Neural cell (in vitro differentiated cells): ENCODE results near the gene ERAL1. TPM values are rescaled to one million over a fixed set of nuclear protein-coding genes. Genes with fewer than 3 reads are reported as not detected.

Experiments used
- H2AFZ ChIP-seq: fragments of 200-600, 300-800 bp; sonication (generic), shearing (Covaris generic); 2 replicates; pipeline ENCODE4 v1.6.0; 2014; ENCODE audit warnings: low read depth, mild to moderate bottlenecking, antibody characterized with exemption, low read length, moderate library complexity
- H3F3A ChIP-seq: fragments of 200-600 bp; shearing (Covaris generic); 2 replicates; pipeline ENCODE4 v1.6.1; 2016; ENCODE audit warnings: mild to moderate bottlenecking, moderate library complexity, mixed read lengths, antibody characterized with exemption, low read length; ENCODE audit not compliant: insufficient read depth, poor library complexity, severe bottlenecking
- H3K27ac ChIP-seq: fragments of 200-600, 300-800 bp; sonication (generic), shearing (Covaris generic); 2 replicates; pipeline ENCODE4 v1.5.1; 2014; ENCODE audit warnings: mild to moderate bottlenecking, low read length, moderate library complexity
- H3K27me3 ChIP-seq: fragments of 300-800, 200-600 bp; sonication (generic), shearing (Covaris generic); 2 replicates; pipeline ENCODE4 v1.6.0; 2014; ENCODE audit warnings: mild to moderate bottlenecking, low read depth, low read length, moderate library complexity; ENCODE audit not compliant: insufficient read depth
- H3K36me3 ChIP-seq: fragments of 300-800, 200-600 bp; sonication (generic), shearing (Covaris generic); 2 replicates; pipeline ENCODE4 v1.5.1; 2014; ENCODE audit warnings: mild to moderate bottlenecking, antibody characterized with exemption, low read length, moderate library complexity; ENCODE audit not compliant: insufficient read depth
- H3K4me2 ChIP-seq: fragments of 300-800, 200-600 bp; sonication (generic), shearing (Covaris generic); 2 replicates; pipeline ENCODE4 v1.6.0; 2014; ENCODE audit warnings: mild to moderate bottlenecking, low read length
- H3K4me3 ChIP-seq: fragments of 300-800, 200-600 bp; sonication (generic), shearing (Covaris generic); 2 replicates; pipeline ENCODE4 v1.5.1; 2014; ENCODE audit warnings: mild to moderate bottlenecking, low read length, moderate library complexity
- H3K79me2 ChIP-seq: fragments of 200-600 bp; shearing (Covaris generic); replicated peaks from 2 replicates; pipeline ENCODE4 v1.6.0; 2014; ENCODE audit warnings: mild to moderate bottlenecking, low read length, moderate library complexity; ENCODE audit not compliant: insufficient read depth
- H3K9ac ChIP-seq: fragments of 300-800, 200-600 bp; sonication (generic), shearing (Covaris generic); 2 replicates; pipeline ENCODE4 v1.6.1; 2016; ENCODE audit warnings: mild to moderate bottlenecking, low read length, mixed read lengths
- H3K9me2 ChIP-seq: fragments of 200-600 bp; shearing (Covaris generic); 2 replicates; pipeline ENCODE4 v1.6.1; 2016; ENCODE audit warnings: mild to moderate bottlenecking, low read length, mixed read lengths; ENCODE audit not compliant: insufficient read depth
- H3K9me3 ChIP-seq: fragments of 200-600, 300-800 bp; sonication (generic), shearing (Covaris generic); 2 replicates; pipeline ENCODE4 v1.6.1; 2016; ENCODE audit warnings: mild to moderate bottlenecking, mixed run types, low read length, moderate library complexity, mixed read lengths
- H4K20me1 ChIP-seq: fragments of 200-600 bp; shearing (Covaris generic); 2 replicates; pipeline ENCODE4 v1.6.1; 2016; ENCODE audit warnings: mild to moderate bottlenecking, mixed run types; ENCODE audit not compliant: insufficient read depth
- CTCF ChIP-seq: fragments of 450-650 bp; IDR thresholded peaks from 2 replicates; pipeline ENCODE4 v1.5.1; 2014; ENCODE audit warnings: antibody characterized with exemption, mild to moderate bottlenecking, moderate library complexity; ENCODE audit not compliant: poor library complexity, severe bottlenecking
- EP300 ChIP-seq: fragments of 450-650 bp; conservative IDR thresholded peaks from 2 replicates; pipeline ENCODE4 v1.6.1; 2014; ENCODE audit warnings: antibody characterized with exemption, mild to moderate bottlenecking, moderate library complexity; ENCODE audit not compliant: poor library complexity, severe bottlenecking
- EZH2 ChIP-seq: fragments of 200-600, 300-800 bp; shearing (Covaris generic), sonication (generic); IDR thresholded peaks from 2 replicates; pipeline ENCODE4 v1.6.1; 2014; ENCODE audit warnings: antibody characterized with exemption, low read length, borderline replicate concordance, mild to moderate bottlenecking; ENCODE audit not compliant: insufficient read depth, poor library complexity, severe bottlenecking
- MXI1 ChIP-seq: fragments of 450-650 bp; conservative IDR thresholded peaks from 2 replicates; pipeline ENCODE4 v1.6.1; 2014; ENCODE audit warnings: antibody characterized with exemption, mild to moderate bottlenecking; ENCODE audit not compliant: poor library complexity, severe bottlenecking
- POLR2AphosphoS5 ChIP-seq: IDR thresholded peaks from 2 replicates; pipeline ENCODE4 v1.6.1; 2012
- RAD21 ChIP-seq: fragments of 450-650 bp; conservative IDR thresholded peaks from 2 replicates; pipeline ENCODE4 v1.6.1; 2014; ENCODE audit warnings: antibody characterized with exemption, mild to moderate bottlenecking, moderate library complexity
- REST ChIP-seq: IDR thresholded peaks from 2 replicates; pipeline ENCODE4 v1.6.1; 2012; ENCODE audit warnings: borderline replicate concordance
- SMC3 ChIP-seq: fragments of 450-650 bp; conservative IDR thresholded peaks from 2 replicates; pipeline ENCODE4 v1.6.1; 2014; ENCODE audit warnings: antibody characterized with exemption, mild to moderate bottlenecking, moderate library complexity; ENCODE audit not compliant: poor library complexity
- TAF1 ChIP-seq: IDR thresholded peaks from 2 replicates; pipeline ENCODE4 v1.6.1; 2012; ENCODE audit warnings: low read depth
- polyA plus RNA-seq: library from polyadenylated mRNA; depleted of rRNA; stranded (reverse); fragments of >200 nt; gene quantifications from 2 replicates; pipeline ENCODE4 v1.2.3, GENCODE V29; 2014

ERAL1 gene
- polyA plus RNA-seq, 1 donor from 2014 or later = 31.8 TPM

DNA sequence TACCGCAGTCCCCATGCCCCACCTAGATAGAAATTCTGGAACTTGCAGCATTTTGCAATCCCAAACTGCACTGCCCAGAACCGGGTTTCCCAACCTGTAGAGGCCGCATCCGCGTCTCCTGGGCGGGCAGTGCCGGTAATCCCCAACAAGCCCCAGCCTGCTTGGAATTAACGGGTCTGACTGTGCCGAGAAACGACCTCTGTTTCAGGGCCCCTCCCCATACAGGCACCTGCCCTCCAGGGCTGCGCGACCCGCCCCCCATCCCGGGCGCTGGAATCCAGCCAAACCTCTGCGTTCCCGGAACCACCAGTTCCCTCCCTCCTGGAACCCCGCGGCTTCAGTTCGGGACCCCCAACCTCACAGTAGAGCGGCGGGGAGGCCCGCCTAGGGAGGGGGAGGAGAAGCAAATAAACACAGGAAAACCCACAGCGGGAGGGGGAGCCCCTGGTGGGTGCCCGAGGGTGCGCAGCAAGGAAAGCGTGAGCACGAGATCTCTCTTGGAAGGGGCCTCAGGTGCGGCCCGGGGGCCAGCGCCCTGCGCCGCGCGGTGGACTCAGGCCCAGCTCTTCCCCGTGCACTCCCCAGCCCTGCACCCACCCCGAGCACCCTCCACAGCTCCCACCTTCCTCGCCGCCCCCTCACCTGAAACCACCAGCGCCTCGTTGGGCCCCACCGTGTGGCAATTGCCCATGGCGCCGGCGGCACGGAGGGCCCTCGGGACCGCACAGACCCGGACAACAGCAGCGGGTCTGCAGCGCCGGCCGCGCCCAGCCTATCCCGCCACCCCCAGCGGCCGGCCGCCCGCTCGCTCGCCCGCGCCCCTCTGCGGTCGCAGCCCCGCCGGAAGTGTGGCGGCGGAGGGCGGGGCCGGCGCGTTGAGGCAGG lies 42.3 kb downstream of the ERAL1 start, which contains the start of gene FLOT2:
Gene FLOT2 (minus strand): TSS at position 850 of the 885 bp plus-strand sequence. CDS start 159 bp downstream, at position 691.
- TF ChIP-seq TAF1 (no peak), CTCF (peak; percentile 60), SMC3 (peak; percentile 53), RAD21 (peak; percentile 46), MXI1 (peak; percentile 67), REST (no peak), EP300 (peak; percentile 13), EZH2 (no peak), POLR2AphosphoS5 (no peak)
- Histone ChIP-seq H3K79me2 (peaks cover 34% of the 10 kb centered on the region), H3K27me3 (no peaks in the 10 kb centered on the region), H3K9ac (peak within 1 kb of the TSS; percentile 85), H3K9me2 (no peaks in the 10 kb centered on the region), H2AFZ (peak within 1 kb of the TSS; percentile 80), H4K20me1 (no peaks in the 10 kb centered on the region), H3K36me3 (no peaks in the 10 kb centered on the region), H3F3A (peaks cover 2% of the 10 kb centered on the region), H3K4me2 (peak within 1 kb of the TSS; percentile 79), H3K4me3 (peak within 1 kb of the TSS; percentile 71), H3K27ac (peak within 1 kb of the TSS; percentile 71), H3K9me3 (no peaks in the 10 kb centered on the region)

GRCh38 chr17:28897769-28898526 lies 43.1 kb downstream of the ERAL1 start:
- TF ChIP-seq CTCF (no peak), SMC3 (no peak), POLR2AphosphoS5 (no peak), TAF1 (no peak), EP300 (no peak), REST (no peak), MXI1 (peak; percentile 3), RAD21 (no peak)
- Histone ChIP-seq H3K79me2 (peaks cover 34% of the 10 kb centered on the region), H3K9ac (peak overlapping the region; percentile 85), H4K20me1 (no peaks in the 10 kb centered on the region), H3K9me2 (no peaks in the 10 kb centered on the region), H3F3A (peaks cover 2% of the 10 kb centered on the region), H3K4me3 (peak overlapping the region; percentile 71), H2AFZ (no peak overlapping the region), H3K27ac (peak overlapping the region; percentile 18), H3K4me2 (peak overlapping the region; percentile 28), H3K9me3 (no peaks in the 10 kb centered on the region), H3K27me3 (no peaks in the 10 kb centered on the region), H3K36me3 (no peaks in the 10 kb centered on the region)
